DOHH2 (cell line): ENCODE measurements around the gene CASP10.

Experiments
- CTCF ChIP-seq: fragments of 200-600 bp; sonication (generic); IDR thresholded peaks from one replicate; pipeline ENCODE4 v1.5.1; 2014; ENCODE audit warnings: antibody characterized with exemption, mild to moderate bottlenecking, low read depth, low read length; ENCODE audit not compliant: poor library complexity, severe bottlenecking
- EZH2phosphoT487 ChIP-seq: fragments of 200-600 bp; sonication (generic); IDR thresholded peaks from 2 replicates; pipeline ENCODE4 v1.6.1; 2017; ENCODE audit warnings: borderline replicate concordance, mild to moderate bottlenecking, antibody characterized with exemption, low read length, moderate library complexity, mixed read lengths

GRCh38 chr2:201156640-201157039 is 26.3 kb upstream of the CASP10 start:
- TF ChIP-seq CTCF (no peak), EZH2phosphoT487 (no peak)
